HFFc6 (cell line): ENCODE results near the gene TRAK2. TPM values are rescaled to one million over a fixed set of nuclear protein-coding genes. Genes with fewer than 3 reads are reported as not detected.

ENCODE experiments used
- DNase-seq: peaks from one replicate; pipeline ENCODE4 v3.0.0-alpha.2; 2018
- H3K27ac Mint-ChIP-seq: 2 replicates; pipeline ENCODE4 v1.8.0; 2020; ENCODE audit warnings: mild to moderate bottlenecking, mixed read lengths
- H3K27me3 Mint-ChIP-seq: 2 replicates; pipeline ENCODE4 v1.8.0; 2021; ENCODE audit warnings: mild to moderate bottlenecking, moderate library complexity, mixed read lengths; ENCODE audit not compliant: insufficient read depth
- H3K36me3 Mint-ChIP-seq: 2 replicates; pipeline ENCODE4 v1.8.0; 2021; ENCODE audit warnings: low read depth, mixed read lengths
- H3K4me1 Mint-ChIP-seq: 2 replicates; pipeline ENCODE4 v1.8.0; 2020; ENCODE audit warnings: low read depth, mixed read lengths
- H3K4me3 Mint-ChIP-seq: 2 replicates; pipeline ENCODE4 v1.8.0; 2020; ENCODE audit warnings: mild to moderate bottlenecking, moderate library complexity, mixed read lengths
- H3K9me3 Mint-ChIP-seq: 2 replicates; pipeline ENCODE4 v1.8.0; 2020; ENCODE audit warnings: mild to moderate bottlenecking, mixed read lengths
- total RNA-seq, 6 experiments: library from RNA; stranded (reverse); fragmentation: NEBNext Ultra II Directional; extraction: Animal tissue kit (Norgen Biotek cat#: 25700); gene quantifications; 2 replicates in 1 of 6; 3 replicates in 5 of 6; pipeline ENCODE4 v1.2.3, GENCODE V29; 2021
- TF ChIP-seq, protein P1 (sequence below): fragments of 200-600 bp; sonication (generic); IDR thresholded peaks from 2 replicates; pipeline ENCODE4 v1.5.0; 2021; ENCODE audit warnings: antibody characterized with exemption, mild to moderate bottlenecking

Gene TRAK2
- total RNA-seq, 6 experiments from 2014 or later = 43.2 to 55.8 (median 54.0) TPM

DNA sequence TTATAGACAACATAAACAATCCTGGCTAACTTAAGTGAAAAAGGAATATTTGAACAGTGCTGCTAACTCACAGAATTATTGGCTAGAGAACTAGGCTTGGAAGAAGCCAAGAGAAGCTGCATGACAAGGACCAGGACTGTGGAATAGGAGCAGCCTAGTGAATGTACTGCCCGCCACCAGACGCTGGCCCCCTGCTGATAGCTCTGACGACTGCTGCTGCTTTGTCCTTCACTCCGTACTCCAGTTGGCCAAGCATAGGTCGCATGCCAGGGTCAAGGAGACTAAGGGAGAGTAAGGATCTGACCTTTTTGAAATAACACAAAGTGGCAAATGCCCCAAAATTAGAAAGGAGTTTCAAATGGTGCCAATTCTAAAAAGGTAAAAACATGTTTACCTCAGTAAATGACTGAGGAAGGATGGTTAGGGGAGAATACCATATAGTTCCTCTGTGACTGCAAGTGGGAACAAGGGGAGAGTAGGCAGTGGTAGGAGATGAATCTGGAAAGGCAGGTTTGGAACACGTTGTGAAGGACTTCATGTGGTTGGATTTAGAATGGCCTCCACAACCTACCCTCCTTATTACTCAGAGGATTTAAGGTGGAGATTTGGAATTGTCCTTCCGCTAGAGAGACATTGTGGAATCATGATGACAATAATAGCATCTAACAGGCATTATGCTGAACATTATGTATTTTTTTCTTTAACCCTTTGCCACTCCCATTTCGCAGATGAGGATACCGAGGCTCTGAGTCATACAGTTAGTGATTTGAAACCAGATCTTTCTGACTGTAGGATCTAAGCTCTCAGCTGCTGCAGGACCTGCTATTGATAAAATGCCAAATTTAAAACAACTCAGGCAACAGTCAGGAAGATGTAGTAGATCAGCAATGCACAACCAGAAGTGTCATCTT, 19.8 kb upstream of the TRAK2 start:
- peaks cover 69% of the 10 kb centered on the region for H3K4me1 Mint-ChIP-seq
- peak; percentile 41 for DNase-seq
- peaks cover 57% of the 10 kb centered on the region for H3K36me3 Mint-ChIP-seq
- H3K9me3 Mint-ChIP-seq = no peaks in the 10 kb centered on the region
- no peaks in the 10 kb centered on the region for H3K27me3 Mint-ChIP-seq
- H3K27ac Mint-ChIP-seq = peak overlapping the region; percentile 69
- TF ChIP-seq, protein P1, sequence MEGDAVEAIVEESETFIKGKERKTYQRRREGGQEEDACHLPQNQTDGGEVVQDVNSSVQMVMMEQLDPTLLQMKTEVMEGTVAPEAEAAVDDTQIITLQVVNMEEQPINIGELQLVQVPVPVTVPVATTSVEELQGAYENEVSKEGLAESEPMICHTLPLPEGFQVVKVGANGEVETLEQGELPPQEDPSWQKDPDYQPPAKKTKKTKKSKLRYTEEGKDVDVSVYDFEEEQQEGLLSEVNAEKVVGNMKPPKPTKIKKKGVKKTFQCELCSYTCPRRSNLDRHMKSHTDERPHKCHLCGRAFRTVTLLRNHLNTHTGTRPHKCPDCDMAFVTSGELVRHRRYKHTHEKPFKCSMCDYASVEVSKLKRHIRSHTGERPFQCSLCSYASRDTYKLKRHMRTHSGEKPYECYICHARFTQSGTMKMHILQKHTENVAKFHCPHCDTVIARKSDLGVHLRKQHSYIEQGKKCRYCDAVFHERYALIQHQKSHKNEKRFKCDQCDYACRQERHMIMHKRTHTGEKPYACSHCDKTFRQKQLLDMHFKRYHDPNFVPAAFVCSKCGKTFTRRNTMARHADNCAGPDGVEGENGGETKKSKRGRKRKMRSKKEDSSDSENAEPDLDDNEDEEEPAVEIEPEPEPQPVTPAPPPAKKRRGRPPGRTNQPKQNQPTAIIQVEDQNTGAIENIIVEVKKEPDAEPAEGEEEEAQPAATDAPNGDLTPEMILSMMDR = no peak
- peak overlapping the region; percentile 7 for H3K4me3 Mint-ChIP-seq

DNA sequence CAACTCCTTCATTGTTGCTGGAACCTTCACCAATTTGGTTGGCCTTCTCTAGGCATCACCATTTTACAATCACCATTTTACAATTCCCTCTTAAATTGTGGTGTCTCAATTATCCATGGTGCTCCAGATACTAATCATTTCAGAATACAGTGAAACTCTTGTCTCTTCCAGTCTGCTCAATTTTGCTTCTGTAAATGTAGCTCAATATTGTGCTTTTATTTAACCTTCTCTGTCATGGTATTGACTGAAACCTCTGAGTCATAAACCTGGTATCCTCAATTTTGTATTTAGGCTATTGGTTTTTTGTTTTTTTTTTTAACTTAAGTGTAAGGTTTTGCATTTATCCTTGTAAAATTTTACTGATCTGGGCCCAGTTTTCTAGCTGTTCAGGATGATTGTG, 16.4 kb upstream of the TRAK2 start:
- Mint-ChIP-seq H3K27me3 (peaks cover 1% of the 10 kb centered on the region), H3K4me1 (peaks cover 76% of the 10 kb centered on the region), H3K36me3 (peaks cover 54% of the 10 kb centered on the region), H3K4me3 (peak overlapping the region; percentile 37), H3K9me3 (no peaks in the 10 kb centered on the region), H3K27ac (peak overlapping the region; percentile 93)
- TF ChIP-seq, protein P1 = no peak
- DNase-seq = no peak

DNA sequence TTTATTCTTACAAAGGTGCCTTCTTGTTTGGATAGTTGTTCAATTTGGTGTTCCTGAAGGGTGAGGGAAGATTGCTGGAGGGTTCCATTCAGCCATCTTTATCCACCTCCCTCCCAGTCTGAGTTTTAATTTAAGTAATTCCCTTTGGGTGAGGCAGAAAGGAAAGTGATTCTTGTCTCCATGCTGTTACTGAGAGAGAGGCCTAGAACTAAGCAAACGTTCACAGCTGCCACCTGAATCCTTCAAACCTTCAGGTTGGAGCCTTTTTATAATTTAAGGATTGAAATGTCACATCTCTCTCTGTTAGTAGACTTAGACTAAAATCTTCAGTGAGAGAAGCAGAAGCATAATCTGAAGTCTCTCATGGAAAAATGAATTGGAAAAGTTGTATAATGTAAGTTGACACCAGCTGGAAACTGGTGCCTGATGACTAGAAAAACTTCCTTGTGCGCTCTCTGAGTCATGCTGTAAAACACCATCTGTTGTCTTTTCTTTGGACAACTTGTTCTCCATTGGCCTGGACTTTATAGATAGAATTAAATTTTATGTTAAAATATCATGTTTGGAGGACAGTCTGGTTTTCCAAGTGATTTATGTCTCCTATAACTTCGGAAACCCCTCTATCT, 14.9 kb upstream of the TRAK2 start:
- peaks cover 1% of the 10 kb centered on the region for H3K27me3 Mint-ChIP-seq

DNA sequence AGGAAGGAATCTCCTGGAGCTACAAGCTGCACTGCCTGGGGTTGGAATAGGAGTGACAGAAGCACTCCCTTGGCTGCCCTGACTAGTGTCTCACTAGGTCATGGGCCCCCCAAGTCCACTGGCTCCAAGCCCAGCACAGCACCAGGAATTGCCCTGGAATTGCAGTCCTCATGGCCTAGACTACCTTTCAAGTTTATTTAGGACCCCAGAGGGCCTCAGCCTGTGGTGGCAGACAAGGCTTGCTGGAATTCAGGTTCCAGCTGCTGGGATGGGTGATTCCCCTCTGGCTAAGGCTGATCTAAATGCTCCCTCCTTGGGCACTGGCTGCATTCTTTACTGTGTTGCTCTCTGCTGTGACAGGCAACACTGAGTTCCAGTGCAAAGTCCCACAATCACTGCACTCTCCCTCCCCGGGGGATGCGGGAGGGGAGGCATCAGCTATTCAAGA, 14.3 kb upstream of the TRAK2 start:
- TF ChIP-seq, protein P1 = no peak
- peak; percentile 13 for DNase-seq

More for the DNA sequence above, 14.9 kb upstream of the TRAK2 start:
- Mint-ChIP-seq H3K9me3 (no peaks in the 10 kb centered on the region; the same call in 1 of the 2 replicates), H3K4me1 (peaks cover 61% of the 10 kb centered on the region), H3K36me3 (peaks cover 66% of the 10 kb centered on the region), H3K4me3 (peak overlapping the region; percentile 68), H3K27ac (peak overlapping the region; percentile 93)
- peak; percentile 74 for DNase-seq
- TF ChIP-seq, protein P1 = no peak

DNA sequence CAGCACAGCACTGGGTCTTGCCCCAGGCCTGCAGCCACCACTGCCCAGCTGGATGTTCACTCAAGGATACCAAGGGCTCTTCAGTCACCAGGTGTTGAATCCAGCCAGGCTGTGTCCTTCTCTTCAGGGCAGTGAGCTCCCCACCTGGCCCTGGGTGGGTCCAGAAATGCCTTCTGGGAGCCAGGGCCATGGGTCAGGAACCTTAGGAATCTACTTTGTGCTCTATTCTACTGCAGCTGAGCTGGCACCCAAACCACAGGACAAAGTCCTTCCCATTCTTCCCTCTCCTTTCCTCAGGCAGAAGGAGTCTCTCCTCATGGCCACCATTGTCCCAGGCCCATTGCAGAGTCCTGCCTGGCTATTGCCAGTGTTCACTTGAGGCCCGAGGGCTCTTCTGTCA, 13.3 kb upstream of the TRAK2 start:
- Mint-ChIP-seq H3K9me3 (no peaks in the 10 kb centered on the region; the same call in 1 of the 2 replicates), H3K4me3 (no peak overlapping the region), H3K36me3 (peaks cover 59% of the 10 kb centered on the region), H3K27ac (no peak overlapping the region), H3K27me3 (peaks cover 1% of the 10 kb centered on the region), H3K4me1 (peaks cover 51% of the 10 kb centered on the region)
- TF ChIP-seq, protein P1 = no peak
- no peak for DNase-seq

More for the DNA sequence above, 14.3 kb upstream of the TRAK2 start:
- Mint-ChIP-seq H3K4me3 (peak overlapping the region; percentile 68), H3K9me3 (no peaks in the 10 kb centered on the region; the same call in 1 of the 2 replicates), H3K4me1 (peaks cover 55% of the 10 kb centered on the region), H3K27ac (peak overlapping the region; percentile 93), H3K27me3 (peaks cover 1% of the 10 kb centered on the region), H3K36me3 (peaks cover 64% of the 10 kb centered on the region)
